HCT116 (cell line): ENCODE results near the gene LNP1.

Experiments used
- CEBPB ChIP-seq: IDR thresholded peaks from 2 replicates; pipeline ENCODE4 v1.6.1; 2012; ENCODE audit warnings: low read depth
- EZH2 ChIP-seq: fragments of 200-600 bp; sonication (generic); IDR thresholded peaks from 2 replicates; pipeline ENCODE4 v1.6.1; 2017; ENCODE audit warnings: antibody characterized with exemption, mixed run types
- JUND ChIP-seq: IDR thresholded peaks from 2 replicates; pipeline ENCODE4 v1.6.1; 2012
- POLR2A ChIP-seq: IDR thresholded peaks from 2 replicates; pipeline ENCODE4 v1.7.0; 2011; ENCODE audit warnings: borderline replicate concordance; ENCODE audit not compliant: insufficient read depth, insufficient read length; ENCODE audit errors: extremely low read depth
- POLR2AphosphoS5 ChIP-seq: IDR thresholded peaks from 2 replicates; pipeline ENCODE4 v1.6.1; 2011; ENCODE audit warnings: mild to moderate bottlenecking, low read depth, low read length, moderate library complexity
- TCF7L2 ChIP-seq: IDR thresholded peaks from 2 replicates; pipeline ENCODE4 v1.7.0; 2011; ENCODE audit warnings: borderline replicate concordance, inconsistent platforms; ENCODE audit not compliant: insufficient read depth, insufficient read length; ENCODE audit errors: extremely low read depth
- TF ChIP-seq, protein P1 (sequence below), 3 experiments: fragments of 200-600 bp in 1 of 3; sonication (generic) in 1 of 3; IDR thresholded peaks in 2 of 3; conservative IDR thresholded peaks in 1 of 3; 2 replicates each; pipeline ENCODE4 v1.5.1; 2012 to 2017; ENCODE audit warnings: low read depth in 2 of 3, low read length in 2 of 3, antibody characterized with exemption in 1 of 3, borderline replicate concordance in 1 of 3, control low read depth in 1 of 3, mild to moderate bottlenecking in 1 of 3, mixed read lengths in 1 of 3, mixed run types in 1 of 3, moderate library complexity in 1 of 3; ENCODE audit not compliant: insufficient read depth in 1 of 3
- TF ChIP-seq, protein P2 (sequence below): IDR thresholded peaks from 2 replicates; pipeline ENCODE4 v1.6.1; 2012

DNA sequence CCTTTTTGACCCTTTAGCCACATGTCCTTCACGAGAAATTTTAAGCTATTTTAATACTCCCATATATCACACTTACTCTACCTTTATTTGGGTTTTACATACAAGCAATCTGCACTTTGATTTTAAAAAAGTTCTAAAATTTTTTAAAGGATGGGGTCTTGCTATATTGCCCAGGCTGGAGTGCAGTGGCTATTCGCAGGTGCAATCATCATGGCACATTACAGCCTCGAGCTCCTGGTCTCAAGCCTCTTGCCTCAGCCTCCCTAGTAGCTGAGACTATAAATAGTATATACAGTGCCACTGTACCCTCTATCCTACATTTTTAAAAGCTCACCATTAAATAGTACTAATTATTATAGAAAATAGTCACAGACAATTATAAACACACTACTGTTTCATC, 36.9 kb upstream of the LNP1 start:
- TF ChIP-seq, protein P1, sequence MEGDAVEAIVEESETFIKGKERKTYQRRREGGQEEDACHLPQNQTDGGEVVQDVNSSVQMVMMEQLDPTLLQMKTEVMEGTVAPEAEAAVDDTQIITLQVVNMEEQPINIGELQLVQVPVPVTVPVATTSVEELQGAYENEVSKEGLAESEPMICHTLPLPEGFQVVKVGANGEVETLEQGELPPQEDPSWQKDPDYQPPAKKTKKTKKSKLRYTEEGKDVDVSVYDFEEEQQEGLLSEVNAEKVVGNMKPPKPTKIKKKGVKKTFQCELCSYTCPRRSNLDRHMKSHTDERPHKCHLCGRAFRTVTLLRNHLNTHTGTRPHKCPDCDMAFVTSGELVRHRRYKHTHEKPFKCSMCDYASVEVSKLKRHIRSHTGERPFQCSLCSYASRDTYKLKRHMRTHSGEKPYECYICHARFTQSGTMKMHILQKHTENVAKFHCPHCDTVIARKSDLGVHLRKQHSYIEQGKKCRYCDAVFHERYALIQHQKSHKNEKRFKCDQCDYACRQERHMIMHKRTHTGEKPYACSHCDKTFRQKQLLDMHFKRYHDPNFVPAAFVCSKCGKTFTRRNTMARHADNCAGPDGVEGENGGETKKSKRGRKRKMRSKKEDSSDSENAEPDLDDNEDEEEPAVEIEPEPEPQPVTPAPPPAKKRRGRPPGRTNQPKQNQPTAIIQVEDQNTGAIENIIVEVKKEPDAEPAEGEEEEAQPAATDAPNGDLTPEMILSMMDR (IDR thresholded peaks at IDR 0.05 in 2 of 3, conservative IDR thresholded peaks at IDR 0.05 in 1 of 3; ENCODE audit: borderline replicate concordance in 1 of 3, insufficient read depth in 1 of 3, low read depth in 2 of 3, low read length in 2 of 3), result no peak
- no peak for TF ChIP-seq POLR2A
- TF ChIP-seq JUND, result no peak
- TF ChIP-seq, protein P2, sequence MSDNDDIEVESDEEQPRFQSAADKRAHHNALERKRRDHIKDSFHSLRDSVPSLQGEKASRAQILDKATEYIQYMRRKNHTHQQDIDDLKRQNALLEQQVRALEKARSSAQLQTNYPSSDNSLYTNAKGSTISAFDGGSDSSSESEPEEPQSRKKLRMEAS, result no peak
- TF ChIP-seq POLR2AphosphoS5, result no peak
- TF ChIP-seq CEBPB, result no peak
- TF ChIP-seq EZH2, result no peak
- no peak for TF ChIP-seq TCF7L2
